ENCODE measurements around the gene CFAP210. TPM values are rescaled to one million over a fixed set of nuclear protein-coding genes. Genes with fewer than 3 reads are reported as not detected.

Gene CFAP210
- total RNA-seq, 1 experiment from 2014 or later: 0.20 TPM

DNA sequence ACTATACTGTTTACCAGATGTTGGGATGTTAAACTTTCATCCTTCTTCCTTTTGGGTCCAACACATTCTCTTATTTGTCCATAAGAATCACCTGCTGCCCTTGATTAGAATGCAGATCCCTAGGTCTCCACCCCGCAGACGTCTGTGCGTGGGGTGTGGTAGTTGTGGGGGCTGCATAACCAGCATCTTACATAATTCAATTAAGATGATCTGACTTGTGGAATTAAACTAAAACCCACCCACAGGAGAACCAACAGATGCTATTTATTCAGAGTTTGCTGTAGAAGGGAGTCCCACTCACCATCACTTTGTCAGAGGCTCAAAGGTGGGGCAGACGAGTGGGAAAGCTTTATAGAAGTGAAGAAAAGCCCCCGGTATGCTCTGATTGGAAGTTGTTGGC, 37.9 kb upstream of the CFAP210 start (continued):
- TF ChIP-seq ATF6 (CRISPR knock-in tag; IDR thresholded peaks at IDR 0.05) (no peak), NFE2L1 (CRISPR knock-in tag; IDR thresholded peaks at IDR 0.05) (no peak), E2F5 (CRISPR knock-in tag; IDR thresholded peaks at IDR 0.05) (no peak), HMGXB4 (CRISPR knock-in tag; IDR thresholded peaks at IDR 0.05) (no peak), NFATC4 (CRISPR knock-in tag; IDR thresholded peaks at IDR 0.05) (no peak), ZNF671 (CRISPR knock-in tag; IDR thresholded peaks at IDR 0.05) (no peak), PRRX2 (CRISPR knock-in tag; IDR thresholded peaks at IDR 0.05) (no peak), ZNF396 (CRISPR knock-in tag; IDR thresholded peaks at IDR 0.05; ENCODE audit: borderline replicate concordance) (no peak), ZBTB21 (CRISPR knock-in tag; IDR thresholded peaks at IDR 0.05; ENCODE audit: borderline replicate concordance) (no peak), USF2 (CRISPR knock-in tag; IDR thresholded peaks at IDR 0.05) (no peak)
- TF ChIP-seq, protein P1, sequence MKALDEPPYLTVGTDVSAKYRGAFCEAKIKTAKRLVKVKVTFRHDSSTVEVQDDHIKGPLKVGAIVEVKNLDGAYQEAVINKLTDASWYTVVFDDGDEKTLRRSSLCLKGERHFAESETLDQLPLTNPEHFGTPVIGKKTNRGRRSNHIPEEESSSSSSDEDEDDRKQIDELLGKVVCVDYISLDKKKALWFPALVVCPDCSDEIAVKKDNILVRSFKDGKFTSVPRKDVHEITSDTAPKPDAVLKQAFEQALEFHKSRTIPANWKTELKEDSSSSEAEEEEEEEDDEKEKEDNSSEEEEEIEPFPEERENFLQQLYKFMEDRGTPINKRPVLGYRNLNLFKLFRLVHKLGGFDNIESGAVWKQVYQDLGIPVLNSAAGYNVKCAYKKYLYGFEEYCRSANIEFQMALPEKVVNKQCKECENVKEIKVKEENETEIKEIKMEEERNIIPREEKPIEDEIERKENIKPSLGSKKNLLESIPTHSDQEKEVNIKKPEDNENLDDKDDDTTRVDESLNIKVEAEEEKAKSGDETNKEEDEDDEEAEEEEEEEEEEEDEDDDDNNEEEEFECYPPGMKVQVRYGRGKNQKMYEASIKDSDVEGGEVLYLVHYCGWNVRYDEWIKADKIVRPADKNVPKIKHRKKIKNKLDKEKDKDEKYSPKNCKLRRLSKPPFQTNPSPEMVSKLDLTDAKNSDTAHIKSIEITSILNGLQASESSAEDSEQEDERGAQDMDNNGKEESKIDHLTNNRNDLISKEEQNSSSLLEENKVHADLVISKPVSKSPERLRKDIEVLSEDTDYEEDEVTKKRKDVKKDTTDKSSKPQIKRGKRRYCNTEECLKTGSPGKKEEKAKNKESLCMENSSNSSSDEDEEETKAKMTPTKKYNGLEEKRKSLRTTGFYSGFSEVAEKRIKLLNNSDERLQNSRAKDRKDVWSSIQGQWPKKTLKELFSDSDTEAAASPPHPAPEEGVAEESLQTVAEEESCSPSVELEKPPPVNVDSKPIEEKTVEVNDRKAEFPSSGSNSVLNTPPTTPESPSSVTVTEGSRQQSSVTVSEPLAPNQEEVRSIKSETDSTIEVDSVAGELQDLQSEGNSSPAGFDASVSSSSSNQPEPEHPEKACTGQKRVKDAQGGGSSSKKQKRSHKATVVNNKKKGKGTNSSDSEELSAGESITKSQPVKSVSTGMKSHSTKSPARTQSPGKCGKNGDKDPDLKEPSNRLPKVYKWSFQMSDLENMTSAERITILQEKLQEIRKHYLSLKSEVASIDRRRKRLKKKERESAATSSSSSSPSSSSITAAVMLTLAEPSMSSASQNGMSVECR (CRISPR knock-in tag; IDR thresholded peaks at IDR 0.05; ENCODE audit: borderline replicate concordance): no peak
- TF ChIP-seq, protein P2, sequence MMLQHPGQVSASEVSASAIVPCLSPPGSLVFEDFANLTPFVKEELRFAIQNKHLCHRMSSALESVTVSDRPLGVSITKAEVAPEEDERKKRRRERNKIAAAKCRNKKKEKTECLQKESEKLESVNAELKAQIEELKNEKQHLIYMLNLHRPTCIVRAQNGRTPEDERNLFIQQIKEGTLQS (CRISPR knock-in tag; conservative IDR thresholded peaks at IDR 0.05): no peak

DNA sequence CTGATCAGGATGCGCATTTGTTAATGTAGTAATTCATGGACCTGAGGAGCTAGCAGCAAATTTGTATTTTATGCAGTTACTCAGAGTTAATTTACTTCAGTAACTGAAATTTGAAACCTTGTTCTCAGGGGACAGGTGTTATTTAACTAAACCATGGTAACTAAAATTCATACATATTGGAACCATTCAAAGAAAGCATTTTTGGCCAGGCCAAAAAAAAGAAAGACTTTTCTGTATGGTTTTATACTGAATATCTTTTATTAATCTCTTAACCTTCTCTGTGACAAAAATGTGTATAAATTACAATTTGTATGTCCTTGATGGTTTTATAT, 35.0 kb upstream of the CFAP210 start:
- ChIA-PET POLR2A (no interaction called here), CTCF (no interaction called here)
- no peak for ATAC-seq
- no peak for TF ChIP-seq TP53 (CRISPR knock-in tag; IDR thresholded peaks at IDR 0.05)
- TF ChIP-seq NR2C2 (CRISPR knock-in tag; IDR thresholded peaks at IDR 0.05): no peak
- no peak for TF ChIP-seq SP1 (CRISPR knock-in tag; conservative IDR thresholded peaks at IDR 0.05)
- Mint-ChIP-seq H3K27ac (no peak overlapping the region), H3K9me3 (0 out of 2 replicates have a peak, but pooled peaks cover 2% of the 10 kb centered on the region), H3K27me3 (ENCODE audit: low read depth) (peaks cover 10% of the 10 kb centered on the region), H3K4me3 (no peak overlapping the region), H3K36me3 (no peaks in the 10 kb centered on the region), H3K4me1 (peaks cover 18% of the 10 kb centered on the region)
- DNase-seq (ENCODE audit: low spot score): no peak
